H1 (cell line): ENCODE results near the gene CPT2. TPM values are rescaled to one million over a fixed set of nuclear protein-coding genes. Genes with fewer than 3 reads are reported as not detected.

Experiments
- RXRA ChIP-seq: IDR thresholded peaks from 2 replicates; pipeline ENCODE4 v1.6.1; 2011; ENCODE audit warnings: low read depth, mild to moderate bottlenecking, low read length, moderate library complexity; ENCODE audit not compliant: insufficient read depth
- polyA plus RNA-seq, 7 experiments: library from polyadenylated mRNA; depleted of rRNA in 3 of 7; stranded (reverse) in 5 of 7; unstranded in 2 of 7; fragments of >200 nt in 5 of 7; fragments of 200-250 nt in 2 of 7; gene quantifications; 1 replicate in 5 of 7; 2 replicates in 1 of 7; 4 replicates in 1 of 7; pipeline versions ENCODE4 v1.2.1 to v1.2.3, GENCODE V29; 2011 to 2013; ENCODE audit warnings: missing spikeins in 2 of 7, mixed read lengths in 2 of 7
- total RNA-seq: library from RNA; stranded (reverse); fragmentation: NEBNext Ultra II Directional; extraction: Animal tissue kit (Norgen Biotek cat#: 25700); gene quantifications from 2 replicates; pipeline ENCODE4 v1.2.1, GENCODE V29; 2021
- TF ChIP-seq, protein P1 (sequence below): fragments of 300-600 bp; sonication (generic); IDR thresholded peaks from 2 replicates; pipeline ENCODE4 v1.7.1; 2012; ENCODE audit warnings: low read length, moderate library complexity, mild to moderate bottlenecking, inconsistent platforms; ENCODE audit not compliant: insufficient replicate concordance

Gene CPT2
- total and polyA plus RNA-seq, 2 of the 8 experiments (the other 6 are each of a cell fraction or from before 2014, with no cell fraction given): 23.9 to 25.5 TPM

DNA sequence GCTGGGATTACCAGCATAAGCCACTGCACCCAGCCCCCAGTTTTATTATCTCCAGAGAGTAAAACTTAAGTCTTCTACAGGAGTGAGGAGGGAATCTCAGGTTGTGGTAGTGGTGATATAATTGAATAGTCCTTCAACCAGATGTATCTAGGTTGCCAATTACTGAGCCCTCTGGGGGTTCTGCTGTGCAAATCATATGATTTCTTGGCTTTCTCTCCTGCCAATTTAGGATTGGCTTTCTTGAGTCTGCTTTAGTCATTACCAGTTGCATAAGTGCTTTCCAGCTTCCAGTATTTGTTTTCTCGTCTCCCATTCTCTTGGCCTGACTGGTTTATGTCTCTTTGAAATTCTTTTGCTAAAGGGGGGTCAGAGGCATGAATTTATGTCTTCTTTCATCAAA, 11.1 kb downstream of the CPT2 start (continued):
- TF ChIP-seq, protein P1, sequence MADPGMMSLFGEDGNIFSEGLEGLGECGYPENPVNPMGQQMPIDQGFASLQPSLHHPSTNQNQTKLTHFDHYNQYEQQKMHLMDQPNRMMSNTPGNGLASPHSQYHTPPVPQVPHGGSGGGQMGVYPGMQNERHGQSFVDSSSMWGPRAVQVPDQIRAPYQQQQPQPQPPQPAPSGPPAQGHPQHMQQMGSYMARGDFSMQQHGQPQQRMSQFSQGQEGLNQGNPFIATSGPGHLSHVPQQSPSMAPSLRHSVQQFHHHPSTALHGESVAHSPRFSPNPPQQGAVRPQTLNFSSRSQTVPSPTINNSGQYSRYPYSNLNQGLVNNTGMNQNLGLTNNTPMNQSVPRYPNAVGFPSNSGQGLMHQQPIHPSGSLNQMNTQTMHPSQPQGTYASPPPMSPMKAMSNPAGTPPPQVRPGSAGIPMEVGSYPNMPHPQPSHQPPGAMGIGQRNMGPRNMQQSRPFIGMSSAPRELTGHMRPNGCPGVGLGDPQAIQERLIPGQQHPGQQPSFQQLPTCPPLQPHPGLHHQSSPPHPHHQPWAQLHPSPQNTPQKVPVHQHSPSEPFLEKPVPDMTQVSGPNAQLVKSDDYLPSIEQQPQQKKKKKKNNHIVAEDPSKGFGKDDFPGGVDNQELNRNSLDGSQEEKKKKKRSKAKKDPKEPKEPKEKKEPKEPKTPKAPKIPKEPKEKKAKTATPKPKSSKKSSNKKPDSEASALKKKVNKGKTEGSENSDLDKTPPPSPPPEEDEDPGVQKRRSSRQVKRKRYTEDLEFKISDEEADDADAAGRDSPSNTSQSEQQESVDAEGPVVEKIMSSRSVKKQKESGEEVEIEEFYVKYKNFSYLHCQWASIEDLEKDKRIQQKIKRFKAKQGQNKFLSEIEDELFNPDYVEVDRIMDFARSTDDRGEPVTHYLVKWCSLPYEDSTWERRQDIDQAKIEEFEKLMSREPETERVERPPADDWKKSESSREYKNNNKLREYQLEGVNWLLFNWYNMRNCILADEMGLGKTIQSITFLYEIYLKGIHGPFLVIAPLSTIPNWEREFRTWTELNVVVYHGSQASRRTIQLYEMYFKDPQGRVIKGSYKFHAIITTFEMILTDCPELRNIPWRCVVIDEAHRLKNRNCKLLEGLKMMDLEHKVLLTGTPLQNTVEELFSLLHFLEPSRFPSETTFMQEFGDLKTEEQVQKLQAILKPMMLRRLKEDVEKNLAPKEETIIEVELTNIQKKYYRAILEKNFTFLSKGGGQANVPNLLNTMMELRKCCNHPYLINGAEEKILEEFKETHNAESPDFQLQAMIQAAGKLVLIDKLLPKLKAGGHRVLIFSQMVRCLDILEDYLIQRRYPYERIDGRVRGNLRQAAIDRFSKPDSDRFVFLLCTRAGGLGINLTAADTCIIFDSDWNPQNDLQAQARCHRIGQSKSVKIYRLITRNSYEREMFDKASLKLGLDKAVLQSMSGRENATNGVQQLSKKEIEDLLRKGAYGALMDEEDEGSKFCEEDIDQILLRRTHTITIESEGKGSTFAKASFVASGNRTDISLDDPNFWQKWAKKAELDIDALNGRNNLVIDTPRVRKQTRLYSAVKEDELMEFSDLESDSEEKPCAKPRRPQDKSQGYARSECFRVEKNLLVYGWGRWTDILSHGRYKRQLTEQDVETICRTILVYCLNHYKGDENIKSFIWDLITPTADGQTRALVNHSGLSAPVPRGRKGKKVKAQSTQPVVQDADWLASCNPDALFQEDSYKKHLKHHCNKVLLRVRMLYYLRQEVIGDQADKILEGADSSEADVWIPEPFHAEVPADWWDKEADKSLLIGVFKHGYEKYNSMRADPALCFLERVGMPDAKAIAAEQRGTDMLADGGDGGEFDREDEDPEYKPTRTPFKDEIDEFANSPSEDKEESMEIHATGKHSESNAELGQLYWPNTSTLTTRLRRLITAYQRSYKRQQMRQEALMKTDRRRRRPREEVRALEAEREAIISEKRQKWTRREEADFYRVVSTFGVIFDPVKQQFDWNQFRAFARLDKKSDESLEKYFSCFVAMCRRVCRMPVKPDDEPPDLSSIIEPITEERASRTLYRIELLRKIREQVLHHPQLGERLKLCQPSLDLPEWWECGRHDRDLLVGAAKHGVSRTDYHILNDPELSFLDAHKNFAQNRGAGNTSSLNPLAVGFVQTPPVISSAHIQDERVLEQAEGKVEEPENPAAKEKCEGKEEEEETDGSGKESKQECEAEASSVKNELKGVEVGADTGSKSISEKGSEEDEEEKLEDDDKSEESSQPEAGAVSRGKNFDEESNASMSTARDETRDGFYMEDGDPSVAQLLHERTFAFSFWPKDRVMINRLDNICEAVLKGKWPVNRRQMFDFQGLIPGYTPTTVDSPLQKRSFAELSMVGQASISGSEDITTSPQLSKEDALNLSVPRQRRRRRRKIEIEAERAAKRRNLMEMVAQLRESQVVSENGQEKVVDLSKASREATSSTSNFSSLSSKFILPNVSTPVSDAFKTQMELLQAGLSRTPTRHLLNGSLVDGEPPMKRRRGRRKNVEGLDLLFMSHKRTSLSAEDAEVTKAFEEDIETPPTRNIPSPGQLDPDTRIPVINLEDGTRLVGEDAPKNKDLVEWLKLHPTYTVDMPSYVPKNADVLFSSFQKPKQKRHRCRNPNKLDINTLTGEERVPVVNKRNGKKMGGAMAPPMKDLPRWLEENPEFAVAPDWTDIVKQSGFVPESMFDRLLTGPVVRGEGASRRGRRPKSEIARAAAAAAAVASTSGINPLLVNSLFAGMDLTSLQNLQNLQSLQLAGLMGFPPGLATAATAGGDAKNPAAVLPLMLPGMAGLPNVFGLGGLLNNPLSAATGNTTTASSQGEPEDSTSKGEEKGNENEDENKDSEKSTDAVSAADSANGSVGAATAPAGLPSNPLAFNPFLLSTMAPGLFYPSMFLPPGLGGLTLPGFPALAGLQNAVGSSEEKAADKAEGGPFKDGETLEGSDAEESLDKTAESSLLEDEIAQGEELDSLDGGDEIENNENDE: no peak
- no peak for TF ChIP-seq RXRA
